Gastrocnemius medialis (tissue), 4 donors: ENCODE results near the gene MFAP4.

Experiments used
- POLR2A ChIP-seq, 2 donors: fragments of 450-650 bp; IDR thresholded peaks; one replicate each; pipeline ENCODE4 v1.6.1; 2017; ENCODE audit warnings: antibody characterized with exemption in 2 of 2, mild to moderate bottlenecking in 2 of 2, moderate library complexity in 2 of 2
- TF ChIP-seq, protein P1 (sequence below), 5 experiments: fragments of 450-650 bp in 3 of 5; fragments of 200-600 bp in 2 of 5; sonication (generic) in 2 of 5; IDR thresholded peaks in 4 of 5; conservative IDR thresholded peaks in 1 of 5; 1 replicate in 4 of 5; 2 replicates in 1 of 5; pipeline ENCODE4 v1.5.1; 2016 to 2019; ENCODE audit warnings: antibody characterized with exemption in 5 of 5, mild to moderate bottlenecking in 3 of 5, moderate library complexity in 3 of 5

DNA sequence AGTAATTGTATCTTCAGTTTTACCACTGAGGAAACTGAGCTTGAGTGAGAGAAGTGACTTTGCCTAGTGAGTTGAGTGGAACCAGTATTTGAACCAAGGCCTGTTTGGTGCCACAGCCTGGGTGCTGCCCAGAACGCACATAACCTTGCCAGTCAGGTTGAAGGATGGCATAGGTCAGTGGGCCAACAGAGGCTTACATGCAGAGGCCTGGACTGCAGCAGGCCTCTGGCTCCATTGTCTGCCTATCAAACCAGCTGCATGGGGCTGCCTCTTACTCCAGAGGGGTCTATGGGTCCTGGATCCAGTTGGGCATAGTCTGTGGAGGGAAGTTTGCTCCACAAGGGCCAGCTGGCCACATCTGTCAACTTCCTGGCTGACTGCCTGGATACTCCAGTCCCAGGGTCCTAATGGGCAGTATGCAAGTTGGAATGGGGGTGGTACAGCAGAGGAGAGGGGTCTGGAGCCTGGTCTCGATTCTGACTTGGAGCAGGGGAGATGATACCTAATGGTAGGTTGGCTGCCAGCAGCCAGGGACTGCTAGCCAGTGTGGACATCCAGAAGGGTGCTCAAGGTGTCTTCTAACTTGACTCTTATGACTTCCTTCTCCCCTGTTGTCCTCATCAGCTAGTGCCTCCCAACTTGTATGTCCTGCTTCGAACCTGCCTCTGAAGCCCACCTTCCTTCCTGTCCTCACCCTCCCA lies 12.9 kb upstream of the MFAP4 start:
- TF ChIP-seq, protein P1, sequence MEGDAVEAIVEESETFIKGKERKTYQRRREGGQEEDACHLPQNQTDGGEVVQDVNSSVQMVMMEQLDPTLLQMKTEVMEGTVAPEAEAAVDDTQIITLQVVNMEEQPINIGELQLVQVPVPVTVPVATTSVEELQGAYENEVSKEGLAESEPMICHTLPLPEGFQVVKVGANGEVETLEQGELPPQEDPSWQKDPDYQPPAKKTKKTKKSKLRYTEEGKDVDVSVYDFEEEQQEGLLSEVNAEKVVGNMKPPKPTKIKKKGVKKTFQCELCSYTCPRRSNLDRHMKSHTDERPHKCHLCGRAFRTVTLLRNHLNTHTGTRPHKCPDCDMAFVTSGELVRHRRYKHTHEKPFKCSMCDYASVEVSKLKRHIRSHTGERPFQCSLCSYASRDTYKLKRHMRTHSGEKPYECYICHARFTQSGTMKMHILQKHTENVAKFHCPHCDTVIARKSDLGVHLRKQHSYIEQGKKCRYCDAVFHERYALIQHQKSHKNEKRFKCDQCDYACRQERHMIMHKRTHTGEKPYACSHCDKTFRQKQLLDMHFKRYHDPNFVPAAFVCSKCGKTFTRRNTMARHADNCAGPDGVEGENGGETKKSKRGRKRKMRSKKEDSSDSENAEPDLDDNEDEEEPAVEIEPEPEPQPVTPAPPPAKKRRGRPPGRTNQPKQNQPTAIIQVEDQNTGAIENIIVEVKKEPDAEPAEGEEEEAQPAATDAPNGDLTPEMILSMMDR (IDR thresholded peaks at IDR 0.05 in 4 of 5, conservative IDR thresholded peaks at IDR 0.05 in 1 of 5): no peak
- TF ChIP-seq POLR2A (IDR thresholded peaks at IDR 0.05): no peak
